GM21381 (cell line): ENCODE measurements around the gene PPP1R1B.
A peak's percentile ranks its signal among the peaks of the same experiment; 100 is the strongest.

Source experiments
- ATAC-seq: cut with Tn5 transposase; IDR thresholded peaks from one replicate; pipeline ENCODE4 v1.9.1; 2021; ENCODE audit warnings: mild to moderate bottlenecking, moderate library complexity; ENCODE audit not compliant: unreplicated experiment

Gene PPP1R1B

GRCh38 chr17:39631403-39631802 is 4.7 kb downstream of the PPP1R1B start:
- ATAC-seq: no peak

GRCh38 chr17:39632153-39632941 is 5.6 kb downstream of the PPP1R1B start:
- ATAC-seq: no peak

DNA sequence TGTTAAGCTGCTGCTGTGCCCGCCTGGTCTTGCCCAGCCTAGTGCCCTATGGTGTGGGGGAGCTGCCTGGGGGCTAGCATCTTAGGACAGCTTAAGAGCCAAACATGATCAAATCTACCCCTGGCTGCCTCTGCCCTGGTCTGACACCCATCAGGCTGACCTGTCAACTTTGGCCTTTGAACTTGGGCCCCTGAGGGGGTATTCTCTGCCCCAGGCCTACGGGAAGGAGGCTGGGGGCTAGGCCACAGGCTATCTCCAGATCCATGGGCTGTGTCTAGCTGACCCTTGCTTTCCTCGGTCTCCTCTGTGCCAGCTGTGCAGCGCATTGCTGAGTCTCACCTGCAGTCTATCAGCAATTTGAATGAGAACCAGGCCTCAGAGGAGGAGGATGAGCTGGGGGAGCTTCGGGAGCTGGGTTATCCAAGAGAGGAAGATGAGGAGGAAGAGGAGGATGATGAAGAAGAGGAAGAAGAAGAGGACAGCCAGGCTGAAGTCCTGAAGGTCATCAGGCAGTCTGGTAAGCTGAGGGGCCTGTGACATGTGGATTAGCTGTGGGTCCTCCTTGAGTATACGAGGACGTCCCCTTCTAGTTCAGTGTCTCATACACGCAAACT is 6.9 kb downstream of the PPP1R1B start:
- no peak for ATAC-seq

DNA sequence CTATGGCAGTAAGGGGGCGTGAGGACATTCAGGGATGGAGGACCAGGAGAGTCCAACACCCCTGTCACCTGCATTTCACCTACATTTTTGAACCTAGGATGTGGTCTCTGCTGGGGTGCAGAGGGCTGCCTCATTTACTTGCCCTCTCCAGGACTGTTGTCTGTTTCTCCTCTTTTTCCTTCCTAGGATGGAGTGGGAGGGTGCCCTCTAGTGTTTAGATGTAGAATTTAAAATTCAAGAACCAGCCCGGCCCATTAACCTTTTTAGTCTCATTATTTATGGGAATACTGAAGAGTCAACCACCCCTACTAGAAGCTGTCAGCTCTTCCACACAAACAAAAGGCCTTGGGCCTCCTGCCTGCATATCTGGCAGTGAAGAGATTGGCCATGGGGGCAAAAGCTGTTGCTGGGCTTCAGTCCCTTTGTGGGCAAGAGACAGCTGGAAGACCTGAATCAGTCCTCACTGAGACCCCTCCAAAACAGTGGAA is 7.7 kb downstream of the PPP1R1B start:
- ATAC-seq: no peak

GRCh38 chr17:39635614-39636176 is 8.9 kb downstream of the PPP1R1B start:
- ATAC-seq: no peak

GRCh38 chr17:39636587-39636926 is 9.8 kb downstream of the PPP1R1B start:
- no peak for ATAC-seq

GRCh38 chr17:39636927-39637736 is 10.4 kb downstream of the PPP1R1B start, which contains the start of gene STARD3:
TSS of gene STARD3 (plus strand) at chr17:39637144. CDS start at chr17:39653532, 16,388 bp downstream.
- ATAC-seq: peak; percentile 83

GRCh38 chr17:39638317-39638716 is 11.6 kb downstream of the PPP1R1B start:
- no peak for ATAC-seq

DNA sequence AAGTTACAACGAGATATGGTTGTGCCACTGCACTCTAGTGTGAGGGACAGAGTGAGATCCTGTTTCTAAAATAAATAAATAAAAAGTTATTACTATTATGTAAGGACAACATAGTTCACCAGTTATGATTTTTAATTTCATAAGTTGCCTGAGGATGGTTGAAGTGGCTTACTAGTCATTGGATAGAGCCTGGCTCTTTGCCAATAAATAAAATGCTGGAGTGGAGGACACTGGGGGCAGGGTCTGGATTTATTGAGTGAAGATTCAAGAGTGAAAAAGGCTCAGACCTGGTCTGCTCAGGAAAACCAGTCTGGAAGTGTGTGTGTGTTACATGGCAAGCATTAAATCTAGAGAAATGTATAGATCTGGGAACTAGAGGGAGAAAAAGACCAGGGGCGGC is 12.3 kb downstream of the PPP1R1B start:
- no peak for ATAC-seq

- no peak for ATAC-seq
Measured at GRCh38 chr17:39639566-39640458, 13.1 kb downstream of the PPP1R1B start.

DNA sequence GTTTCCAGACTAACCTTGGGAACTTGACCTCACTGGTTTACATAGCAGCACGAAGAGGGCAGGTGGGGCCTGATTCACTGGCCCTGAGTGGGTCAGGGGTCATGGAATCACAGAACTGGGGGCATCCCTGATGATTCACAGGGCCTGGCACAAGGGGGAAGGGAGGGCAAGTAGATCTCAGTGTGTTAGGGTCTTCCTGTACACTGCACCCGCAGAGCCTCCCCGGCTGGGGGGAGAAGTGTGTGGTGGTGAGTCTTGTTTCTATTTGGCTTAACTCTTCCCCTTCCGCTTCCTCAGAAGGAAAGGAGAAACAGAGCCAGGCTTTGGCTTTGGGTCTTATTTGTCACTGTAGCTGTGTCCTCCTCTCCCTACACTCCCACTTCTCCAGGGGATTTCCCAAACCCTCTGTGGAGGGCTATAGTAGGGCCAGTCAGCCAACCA is 13.9 kb downstream of the PPP1R1B start:
- ATAC-seq: no peak

DNA sequence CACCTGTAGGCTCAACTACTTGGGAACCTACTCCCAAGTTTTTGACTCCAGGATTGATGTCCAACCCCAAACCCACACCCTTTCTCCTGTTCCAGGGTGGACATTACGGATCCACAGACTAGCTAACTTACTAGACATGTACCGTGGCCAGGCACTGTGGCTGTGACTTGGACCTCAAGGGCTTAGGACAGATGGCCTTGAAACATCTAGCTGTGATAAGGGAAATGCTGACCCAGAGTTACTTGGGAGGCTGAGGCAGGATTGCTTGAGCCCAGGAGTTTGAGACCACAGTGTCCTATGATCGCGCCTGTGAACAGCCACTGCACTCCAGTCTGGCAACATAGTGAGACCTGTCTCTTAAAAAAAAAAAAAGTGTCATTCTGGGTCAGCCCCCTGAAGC is 14.3 kb downstream of the PPP1R1B start:
- no peak for ATAC-seq

DNA sequence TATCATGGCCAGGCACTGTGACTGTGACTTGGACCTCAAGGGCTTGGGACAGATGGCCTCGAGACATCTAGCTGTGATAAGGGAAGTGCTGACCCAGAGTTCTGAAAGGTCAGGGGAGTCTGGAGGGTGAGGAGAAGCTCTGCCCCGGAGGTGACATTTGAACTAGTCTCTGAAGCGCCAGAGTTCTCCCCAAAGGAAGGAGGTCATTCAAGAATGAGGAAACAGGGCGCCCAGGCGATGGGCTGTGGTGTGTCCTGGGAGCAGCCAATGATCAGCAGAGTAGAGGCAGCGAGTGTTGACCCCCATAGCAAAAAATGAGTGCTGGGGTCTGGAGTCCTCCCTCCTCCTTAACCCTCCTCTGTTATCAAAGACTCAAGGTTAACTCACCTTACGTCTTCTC is 15.1 kb downstream of the PPP1R1B start:
- ATAC-seq: no peak

DNA sequence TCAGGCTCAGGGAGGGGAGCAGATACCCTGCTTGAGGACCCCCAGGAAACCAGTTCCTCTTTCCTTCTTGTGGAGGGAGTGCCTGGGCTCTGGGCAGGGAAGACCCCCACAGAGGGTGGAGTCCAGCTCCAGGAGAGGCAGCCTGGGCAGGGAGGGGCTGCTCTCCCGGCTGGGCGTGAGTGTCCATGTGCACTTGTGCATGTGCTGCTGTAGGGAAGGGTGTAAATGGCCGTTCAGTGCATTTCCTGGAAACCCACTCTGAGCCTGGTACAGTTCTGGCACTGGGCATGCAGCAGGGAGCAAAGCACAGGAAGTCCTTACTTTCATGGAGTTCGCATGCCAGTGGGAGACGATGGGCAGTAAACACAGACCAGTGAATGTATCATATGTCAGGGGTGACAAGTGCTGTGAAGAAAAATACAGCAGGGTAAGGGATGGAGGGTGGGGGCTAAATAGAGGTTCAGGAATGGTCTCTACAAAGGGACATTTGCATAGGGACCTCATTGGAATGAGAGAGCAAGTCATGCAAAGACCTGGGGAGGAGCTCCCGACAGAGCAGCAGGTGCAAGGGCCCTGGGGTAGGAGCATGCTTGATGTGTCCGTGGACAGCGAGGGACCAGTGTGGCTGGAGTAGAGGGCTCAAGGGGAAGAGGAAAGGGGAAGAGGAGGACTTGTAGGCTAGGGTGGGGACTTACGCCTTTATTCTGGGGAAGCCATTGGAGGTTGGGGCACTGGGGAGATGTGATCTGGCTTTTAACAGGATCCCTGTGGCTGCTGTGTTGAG is 15.7 kb downstream of the PPP1R1B start:
- ATAC-seq: no peak

DNA sequence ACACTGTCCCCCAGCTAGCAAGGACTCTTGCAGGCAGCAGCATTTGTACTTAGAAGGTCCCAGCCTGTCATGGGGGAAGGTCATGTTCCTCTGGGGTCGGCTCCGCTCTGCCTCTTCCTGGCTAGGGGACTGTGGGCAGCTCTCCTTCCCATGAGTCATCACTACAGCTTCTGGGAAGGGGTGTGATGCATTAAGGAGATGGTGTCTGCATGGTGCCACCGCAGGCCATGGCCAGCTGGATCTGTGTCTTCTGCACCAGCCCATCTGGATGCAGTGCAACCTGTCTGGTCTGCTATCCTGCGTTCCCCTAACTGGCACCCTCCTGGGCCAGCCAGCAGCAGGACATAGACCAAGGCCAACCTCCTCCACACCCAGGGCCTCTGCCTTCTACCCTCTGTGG is 16.5 kb downstream of the PPP1R1B start:
- no peak for ATAC-seq

GRCh38 chr17:39647256-39647655 is 20.5 kb downstream of the PPP1R1B start:
- ATAC-seq: no peak

- no peak for ATAC-seq
Measured at GRCh38 chr17:39648616-39649366, 22.0 kb downstream of the PPP1R1B start.

GRCh38 chr17:39650121-39650579 is 23.4 kb downstream of the PPP1R1B start:
- no peak for ATAC-seq
